Ascending aorta (tissue), 2 donors: Measurements from ENCODE around the gene GRM8. TPM values are rescaled to one million over a fixed set of nuclear protein-coding genes. Genes with fewer than 3 reads are reported as not detected.

Experiments
- DNase-seq, 2 donors: peaks; one replicate each; pipeline ENCODE4 v3.0.0-alpha.2; 2019; ENCODE audit warnings: low spot score in 2 of 2
- H3K27ac ChIP-seq, 2 donors: fragments of 200-600 bp; sonication (generic); one replicate each; pipeline ENCODE4 v1.5.1; 2016 to 2017; ENCODE audit warnings: mild to moderate bottlenecking in 1 of 2
- H3K27me3 ChIP-seq: fragments of 200-600 bp; sonication (generic); one replicate; pipeline ENCODE4 v1.5.1; 2017
- H3K36me3 ChIP-seq, 2 donors: fragments of 200-600 bp; sonication (generic); one replicate each; pipeline ENCODE4 v1.5.1; 2016
- H3K4me1 ChIP-seq, 2 donors: fragments of 200-600 bp; sonication (generic); one replicate each; pipeline ENCODE4 v1.5.1; 2016 to 2017; ENCODE audit warnings: mild to moderate bottlenecking in 1 of 2
- H3K4me3 ChIP-seq, 2 donors: fragments of 200-600 bp; sonication (generic); one replicate each; pipeline ENCODE4 v1.5.1; 2016 to 2017; ENCODE audit warnings: mild to moderate bottlenecking in 1 of 2
- H3K9me3 ChIP-seq, 2 donors: fragments of 200-600 bp; sonication (generic); one replicate each; pipeline ENCODE4 v1.5.1; 2016
- CTCF ChIP-seq, 3 experiments: fragments of 200-600 bp in 2 of 3; fragments of 450-650 bp in 1 of 3; sonication (generic) in 2 of 3; IDR thresholded peaks; one replicate each; pipeline ENCODE4 v1.5.1; 2016 to 2019; ENCODE audit warnings: antibody characterized with exemption in 3 of 3, mild to moderate bottlenecking in 1 of 3, moderate library complexity in 1 of 3
- intact Hi-C: fragments of 100-400 bp; cut with DNase I; formaldehyde crosslinking; loops from one replicate; pipeline ENCODE4 v1.15.1; 2023
- total RNA-seq: library from RNA; depleted of rRNA; stranded (reverse); fragments of >200 nt; gene quantifications from one replicate; pipeline ENCODE4 v1.1.0, GENCODE V29; 2016

Gene GRM8
- total RNA-seq, 1 donor from 2014 or later, result not detected

DNA sequence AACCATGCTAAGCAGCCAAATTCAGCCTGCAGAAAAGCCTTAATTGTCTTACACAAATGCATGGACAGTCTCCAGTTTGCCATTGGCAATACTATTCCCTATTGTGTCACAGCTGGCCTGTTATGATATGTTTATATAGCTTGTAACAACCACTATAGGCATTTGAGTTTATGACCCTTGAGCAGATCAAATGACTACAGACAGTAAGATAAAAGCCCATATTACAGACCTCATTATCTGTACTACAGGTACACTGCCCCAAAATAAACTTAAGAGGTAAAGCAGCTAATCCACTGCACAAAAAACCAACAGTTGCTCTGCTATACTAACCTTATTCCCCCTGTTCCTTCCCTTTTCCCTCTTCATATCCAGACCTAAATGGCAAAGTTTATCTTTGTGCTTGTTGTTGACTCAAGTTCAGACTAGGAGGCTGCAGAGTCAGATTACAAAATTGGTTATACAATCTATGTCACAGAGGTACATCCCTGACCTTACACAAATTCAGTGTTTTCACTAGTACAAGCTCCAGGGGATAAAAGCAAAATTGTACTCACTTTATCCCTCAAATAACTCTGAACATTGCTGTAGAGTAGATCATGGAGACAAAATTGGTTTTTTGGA is 218.4 kb downstream of the GRM8 start:
- no peak overlapping the region for H3K27ac ChIP-seq
- no peaks in the 10 kb centered on the region for H3K27me3 ChIP-seq
- intact Hi-C loops, result no loop called here
- TF ChIP-seq CTCF (IDR thresholded peaks at IDR 0.05), result no peak
- DNase-seq, result no peak
- H3K4me3 ChIP-seq, result no peak overlapping the region
- no peaks in the 10 kb centered on the region for H3K36me3 ChIP-seq
- no peaks in the 10 kb centered on the region for H3K9me3 ChIP-seq
- no peaks in the 10 kb centered on the region for H3K4me1 ChIP-seq

DNA sequence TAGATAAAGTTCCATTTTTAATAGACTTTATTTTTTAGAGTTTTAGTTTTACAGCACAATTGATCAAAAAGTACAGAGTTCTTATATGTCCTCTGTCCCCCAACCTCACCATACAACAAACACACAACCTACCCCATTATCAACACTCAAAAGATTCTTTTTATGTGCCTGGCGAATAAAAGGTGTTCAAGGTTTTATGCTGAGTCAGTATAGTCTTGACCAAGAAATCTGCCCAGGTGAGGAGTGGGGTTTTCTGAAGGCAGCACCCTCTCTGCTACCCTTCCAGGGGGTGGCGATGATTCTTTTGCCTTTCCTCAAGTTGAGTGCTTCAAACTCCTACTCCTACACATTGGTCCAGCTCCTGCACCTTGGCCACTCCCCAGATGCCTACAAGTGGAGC is 222.9 kb downstream of the GRM8 start:
- peaks cover 0 to 4% of the 10 kb centered on the region in 2 donors for H3K9me3 ChIP-seq
- H3K4me3 ChIP-seq, result no peak overlapping the region
- no peak overlapping the region for H3K27ac ChIP-seq
- TF ChIP-seq CTCF (IDR thresholded peaks at IDR 0.05), result no peak
- no peaks in the 10 kb centered on the region for H3K36me3 ChIP-seq
- H3K4me1 ChIP-seq, result no peaks in the 10 kb centered on the region
- no peak for DNase-seq
- intact Hi-C loops, result no loop called here
- no peaks in the 10 kb centered on the region for H3K27me3 ChIP-seq

DNA sequence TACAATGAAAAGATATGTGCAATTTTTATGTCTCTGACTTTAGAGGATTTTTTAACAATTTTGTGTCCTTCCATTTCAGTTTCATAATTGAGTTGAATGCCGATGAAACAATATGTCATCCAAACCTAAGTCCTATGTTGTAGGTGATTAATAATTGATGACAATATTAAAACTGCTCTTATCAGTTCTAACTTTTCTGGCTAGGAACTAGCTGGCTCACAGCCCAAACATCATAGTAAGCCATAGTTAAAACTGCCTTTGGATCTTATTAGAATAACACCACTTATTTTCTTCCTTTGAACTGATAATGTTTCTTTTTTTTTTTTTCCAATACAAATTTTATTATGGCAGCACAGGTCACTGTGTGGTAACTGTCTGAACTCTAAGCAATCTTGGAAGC is 230.9 kb downstream of the GRM8 start:
- H3K36me3 ChIP-seq, result no peaks in the 10 kb centered on the region
- intact Hi-C loops, result no loop called here
- H3K4me3 ChIP-seq, result no peak overlapping the region
- TF ChIP-seq CTCF (IDR thresholded peaks at IDR 0.05), result no peak
- no peak overlapping the region for H3K27ac ChIP-seq
- no peaks in the 10 kb centered on the region for H3K27me3 ChIP-seq
- H3K4me1 ChIP-seq, result no peaks in the 10 kb centered on the region
- DNase-seq, result no peak
- no peaks in the 10 kb centered on the region for H3K9me3 ChIP-seq

DNA sequence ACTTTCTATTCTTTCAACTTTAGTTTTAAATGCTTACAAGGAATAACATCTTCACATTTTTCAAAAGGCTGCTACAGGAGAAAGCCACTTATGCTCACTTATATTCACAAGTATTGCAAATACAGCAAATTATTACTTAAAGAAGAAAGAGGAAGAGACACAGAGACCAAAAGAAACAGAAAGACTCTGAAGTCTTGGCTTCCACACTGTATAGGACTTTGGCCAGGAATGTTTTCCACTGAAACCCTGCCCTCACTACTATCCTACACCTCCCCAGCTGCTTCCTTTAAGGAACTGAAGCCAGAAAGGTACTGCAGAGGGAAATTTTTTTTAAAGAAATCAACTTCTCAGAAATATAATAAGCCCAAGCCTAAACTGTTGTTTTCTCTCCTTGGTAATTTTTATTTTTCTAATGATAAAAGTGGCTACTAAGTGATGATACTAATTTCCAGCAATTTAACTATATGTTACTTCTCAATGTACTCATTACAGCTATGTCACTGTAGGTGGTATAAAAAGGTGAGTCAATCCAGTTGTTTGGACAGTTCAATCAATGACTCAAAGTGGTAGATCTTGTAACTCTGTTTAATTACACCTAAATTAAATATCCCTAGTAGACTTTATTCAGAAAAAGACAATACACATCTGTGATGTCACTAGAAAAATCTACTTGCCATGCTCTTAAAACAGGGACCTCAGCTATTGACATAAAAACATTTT is 231.6 kb downstream of the GRM8 start:
- TF ChIP-seq CTCF (IDR thresholded peaks at IDR 0.05), result no peak
- DNase-seq, result no peak
- no peaks in the 10 kb centered on the region for H3K9me3 ChIP-seq
- H3K27ac ChIP-seq, result no peak overlapping the region
- H3K4me1 ChIP-seq, result no peaks in the 10 kb centered on the region
- no peaks in the 10 kb centered on the region for H3K27me3 ChIP-seq
- no peak overlapping the region for H3K4me3 ChIP-seq
- no peaks in the 10 kb centered on the region for H3K36me3 ChIP-seq
- intact Hi-C loops, result no loop called here

DNA sequence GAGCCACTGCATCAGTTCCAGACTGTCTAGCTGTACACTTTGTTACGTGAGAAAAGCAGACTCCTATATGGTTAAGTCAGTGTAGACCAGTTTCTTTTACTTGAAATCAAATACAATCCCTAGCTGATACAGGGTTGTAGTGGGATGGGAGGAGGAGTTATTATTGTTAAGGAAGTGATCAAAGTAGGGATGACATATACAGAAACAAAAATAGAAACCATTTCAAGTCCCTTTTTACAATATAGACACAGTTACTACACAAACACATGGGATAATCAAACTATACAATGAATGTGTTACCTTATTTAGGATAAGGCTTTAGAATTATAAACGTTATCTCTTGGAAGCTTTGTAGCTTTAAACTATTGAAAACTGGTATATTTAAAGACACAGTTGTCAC is 233.9 kb downstream of the GRM8 start:
- no peaks in the 10 kb centered on the region for H3K36me3 ChIP-seq
- no peaks in the 10 kb centered on the region for H3K9me3 ChIP-seq
- no peak for DNase-seq
- no peaks in the 10 kb centered on the region for H3K27me3 ChIP-seq
- intact Hi-C loops, result no loop called here
- H3K27ac ChIP-seq, result no peak overlapping the region
- no peak overlapping the region for H3K4me3 ChIP-seq
- H3K4me1 ChIP-seq, result no peaks in the 10 kb centered on the region
- TF ChIP-seq CTCF (IDR thresholded peaks at IDR 0.05), result no peak
